Measurements from ENCODE around the gene SF1.

GRCh38 chr11:64723117-64723906, 55.0 kb downstream of the SF1 start, which contains the start of gene NRXN2:
- TF ChIP-seq CTCF (IDR thresholded peaks at IDR 0.05), result peak; percentile 87 to 94 (median 94)
- TF ChIP-seq POLR2AphosphoS5 (IDR thresholded peaks at IDR 0.05; ENCODE audit: insufficient read depth in 1 of 2, low read depth in 1 of 2), result peak in 1 of 2 donors; percentile 51

All from vagina (tissue), 2 donors.